IPS DF 6.9 (cell line): Measurements from ENCODE around the gene SF3B4.

ENCODE experiments used
- DNase-seq: peaks from one replicate; pipeline ENCODE4 v3.0.0-alpha.2; 2013; ENCODE audit warnings: low read depth, low spot score
- H3K27ac ChIP-seq: one replicate; pipeline ENCODE4 v1.5.1; 2013; ENCODE audit warnings: low read length, control low read depth
- H3K27me3 ChIP-seq: 2 replicates; pipeline ENCODE4 v1.6.1; 2013; ENCODE audit warnings: mild to moderate bottlenecking, low read length; ENCODE audit not compliant: control insufficient read depth, insufficient read depth
- H3K36me3 ChIP-seq: 2 replicates; pipeline ENCODE4 v1.6.1; 2013; ENCODE audit warnings: low read length; ENCODE audit not compliant: control insufficient read depth, insufficient read depth
- H3K4me1 ChIP-seq: 2 replicates; pipeline ENCODE4 v1.6.1; 2013; ENCODE audit warnings: low read length; ENCODE audit not compliant: control insufficient read depth, insufficient read depth
- H3K4me3 ChIP-seq: 2 replicates; pipeline ENCODE4 v1.5.1; 2013; ENCODE audit warnings: mild to moderate bottlenecking, low read length
- H3K9me3 ChIP-seq: 2 replicates; pipeline ENCODE4 v1.6.1; 2013; ENCODE audit warnings: low read length, inconsistent platforms; ENCODE audit not compliant: control insufficient read depth, insufficient read depth
- WGBS: extraction: QIAGEN DNeasy Blood & Tissue Kit; methylation state at CpG from one replicate; pipeline ENCODE4 v1.1.7; 2013; ENCODE audit warnings: mixed read lengths, missing lambda C conversion rate; ENCODE audit not compliant: insufficient read length, insufficient coverage; 5-methylcytosine and 5-hydroxymethylcytosine counted together

SF3B4 gene

DNA sequence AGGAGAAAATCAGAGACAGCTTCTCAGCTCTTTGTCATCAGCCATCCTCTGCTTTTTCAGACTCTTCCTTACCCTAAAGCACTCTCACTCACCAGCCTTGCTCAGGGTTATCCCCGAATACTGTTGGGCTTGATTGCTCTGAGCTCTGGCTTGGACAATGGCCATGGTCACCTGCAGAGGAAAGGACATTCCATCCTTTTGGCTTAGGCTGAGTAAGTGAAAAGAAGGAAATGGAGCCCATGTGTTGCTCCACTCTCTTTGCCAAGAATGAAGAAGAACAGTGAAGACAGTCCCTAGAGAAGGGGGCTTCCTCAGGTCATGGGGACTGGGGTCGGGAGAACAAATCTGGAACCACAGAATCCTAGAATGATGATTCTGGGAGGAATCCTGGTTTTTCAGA is 6.8 kb upstream of the SF3B4 start:
- H3K4me1 ChIP-seq, result peaks cover 3% of the 10 kb centered on the region; the same call in 1 of the 2 replicates
- no peak overlapping the region for H3K27ac ChIP-seq
- H3K36me3 ChIP-seq, result no peaks in the 10 kb centered on the region
- no peaks in the 10 kb centered on the region for H3K27me3 ChIP-seq
- H3K4me3 ChIP-seq, result no peak overlapping the region
- no CpG with 5 or more reads among the region's 2 CpGs for WGBS
- H3K9me3 ChIP-seq, result no peaks in the 10 kb centered on the region
- no peak for DNase-seq

DNA sequence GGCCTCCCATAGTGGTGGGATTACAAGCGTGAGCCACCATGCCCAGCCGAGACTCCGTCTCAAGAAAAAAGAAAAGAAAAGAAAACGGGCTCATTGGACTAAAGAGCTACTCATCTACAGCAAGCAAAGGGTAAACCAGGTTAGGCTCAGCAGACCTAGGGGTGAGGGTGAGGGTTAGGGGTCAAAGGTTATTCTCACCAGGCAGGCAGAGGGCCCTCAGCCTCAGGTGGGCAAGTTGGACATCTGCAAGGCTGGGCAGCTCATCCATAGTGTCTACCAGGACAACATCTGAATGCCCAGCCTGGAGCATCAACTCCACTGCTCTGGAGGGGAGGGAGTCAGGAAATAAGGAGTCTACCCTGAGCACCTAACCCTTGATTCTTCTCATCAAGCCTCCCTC is 5.6 kb upstream of the SF3B4 start:
- H3K9me3 ChIP-seq, result no peaks in the 10 kb centered on the region
- DNase-seq, result no peak
- H3K4me1 ChIP-seq, result peaks cover 2% of the 10 kb centered on the region; the same call in 1 of the 2 replicates
- no peak overlapping the region for H3K4me3 ChIP-seq
- no peaks in the 10 kb centered on the region for H3K36me3 ChIP-seq
- WGBS, result no CpG with 5 or more reads among the region's 4 CpGs
- H3K27ac ChIP-seq, result no peak overlapping the region
- H3K27me3 ChIP-seq, result no peaks in the 10 kb centered on the region

DNA sequence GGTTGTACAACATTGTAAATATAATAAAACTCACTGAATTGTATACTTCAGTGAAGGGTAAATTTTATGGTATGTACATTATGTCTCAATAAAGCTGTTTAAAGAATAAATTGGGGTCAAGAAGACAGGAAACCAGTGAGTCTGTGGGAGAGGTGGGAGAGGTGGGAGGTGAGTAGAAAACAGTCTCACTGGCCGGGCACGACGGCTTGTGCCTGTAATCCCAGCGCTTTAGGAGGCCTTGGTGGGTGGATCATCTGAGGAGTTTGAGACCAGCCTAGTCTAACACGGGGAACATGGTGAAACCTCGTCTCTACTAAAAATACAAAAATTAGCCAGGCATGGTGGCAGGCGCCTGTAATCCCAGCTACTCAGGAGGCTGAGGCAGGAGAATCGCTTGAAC is 4.9 kb upstream of the SF3B4 start:
- H3K4me3 ChIP-seq, result no peak overlapping the region
- DNase-seq, result no peak
- no peaks in the 10 kb centered on the region for H3K27me3 ChIP-seq
- no peak overlapping the region for H3K27ac ChIP-seq
- H3K9me3 ChIP-seq, result no peaks in the 10 kb centered on the region
- WGBS, result no CpG with 5 or more reads among the region's 8 CpGs
- H3K4me1 ChIP-seq, result no peaks in the 10 kb centered on the region; the same call in 1 of the 2 replicates
- H3K36me3 ChIP-seq, result no peaks in the 10 kb centered on the region

DNA sequence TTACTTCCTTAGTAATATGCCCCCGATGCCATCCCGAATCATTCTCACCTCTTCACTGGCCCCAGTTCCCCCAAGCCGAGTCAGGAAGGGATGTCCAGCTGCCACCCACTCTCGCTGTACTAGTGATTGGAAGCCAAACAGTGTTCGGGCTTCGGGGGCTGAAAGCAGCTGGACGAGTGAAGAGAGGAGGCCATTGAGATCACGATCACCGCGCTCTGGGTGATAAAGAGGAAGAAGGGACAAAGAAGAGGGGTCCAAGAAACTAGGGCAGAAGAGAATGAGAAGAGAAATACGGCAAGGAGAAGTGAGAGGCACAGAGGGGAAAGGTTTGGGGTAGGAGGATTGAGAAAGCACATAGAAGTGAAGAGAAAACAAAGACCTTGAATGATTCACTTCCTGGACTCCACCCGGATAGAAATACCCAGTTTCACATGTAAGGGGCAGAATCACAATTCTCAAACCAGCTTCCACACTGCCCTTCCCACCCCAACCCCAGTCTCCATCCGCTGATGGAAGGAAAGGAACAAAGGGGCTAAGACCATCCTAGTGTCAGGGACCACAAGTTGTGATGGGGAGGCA is 3.7 kb upstream of the SF3B4 start:
- H3K27me3 ChIP-seq, result no peaks in the 10 kb centered on the region
- peaks cover under 1% of the 10 kb centered on the region; the same call in 1 of the 2 replicates for H3K36me3 ChIP-seq
- H3K27ac ChIP-seq, result no peak overlapping the region
- H3K4me3 ChIP-seq, result no peak overlapping the region
- no peaks in the 10 kb centered on the region for H3K4me1 ChIP-seq
- no CpG with 5 or more reads among the region's 13 CpGs for WGBS
- H3K9me3 ChIP-seq, result no peaks in the 10 kb centered on the region
- no peak for DNase-seq

DNA sequence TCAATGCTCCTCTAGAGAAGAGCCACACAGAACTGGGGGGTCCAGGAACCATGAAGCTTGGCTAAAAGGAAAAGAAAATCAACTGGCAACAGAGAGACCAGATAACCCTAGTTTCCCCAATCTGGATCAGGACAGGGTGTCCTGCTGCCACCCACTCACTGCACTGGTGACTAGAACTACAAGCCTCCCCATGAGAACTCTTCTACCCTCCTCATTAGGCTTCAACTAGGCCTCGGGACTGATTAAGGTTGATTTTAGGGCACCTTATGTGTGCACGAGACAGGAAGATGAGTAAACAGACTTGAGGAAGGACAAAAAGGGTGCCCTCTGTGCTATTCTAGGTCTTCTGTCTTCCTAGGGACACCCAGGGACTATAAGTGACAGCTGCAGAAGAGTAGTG is 2.3 kb upstream of the SF3B4 start:
- no peaks in the 10 kb centered on the region for H3K4me1 ChIP-seq
- WGBS, result no CpG with 5 or more reads among the region's 2 CpGs
- H3K27me3 ChIP-seq, result no peaks in the 10 kb centered on the region
- peaks cover 7% of the 10 kb centered on the region for H3K36me3 ChIP-seq
- no peak for DNase-seq
- H3K27ac ChIP-seq, result no peak overlapping the region
- H3K9me3 ChIP-seq, result no peaks in the 10 kb centered on the region
- H3K4me3 ChIP-seq, result no peak overlapping the region

DNA sequence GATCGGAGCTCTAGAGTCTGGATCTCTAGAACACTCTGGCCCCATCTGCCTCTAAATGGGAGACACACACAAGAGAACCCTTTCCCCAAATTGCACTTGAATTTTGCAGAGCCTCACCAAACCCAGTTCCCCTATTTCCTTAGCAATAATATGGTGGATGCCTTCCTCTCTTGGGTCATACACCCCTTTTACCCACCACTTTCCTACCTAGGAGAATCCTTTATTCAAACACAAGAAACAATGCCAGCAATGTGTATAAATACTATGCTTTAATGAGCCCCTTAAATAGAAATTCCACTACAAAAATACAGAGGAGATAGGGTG is 760 bp upstream of the SF3B4 start:
- H3K4me1 ChIP-seq, result no peaks in the 10 kb centered on the region
- no CpG with 5 or more reads among the region's 1 CpG for WGBS
- no peak for DNase-seq
- H3K27me3 ChIP-seq, result no peaks in the 10 kb centered on the region
- no peaks in the 10 kb centered on the region for H3K9me3 ChIP-seq
- H3K4me3 ChIP-seq, result peak overlapping the region; percentile 85; the same call in 1 of the 2 replicates
- no peak overlapping the region for H3K27ac ChIP-seq
- peaks cover 14% of the 10 kb centered on the region for H3K36me3 ChIP-seq

DNA sequence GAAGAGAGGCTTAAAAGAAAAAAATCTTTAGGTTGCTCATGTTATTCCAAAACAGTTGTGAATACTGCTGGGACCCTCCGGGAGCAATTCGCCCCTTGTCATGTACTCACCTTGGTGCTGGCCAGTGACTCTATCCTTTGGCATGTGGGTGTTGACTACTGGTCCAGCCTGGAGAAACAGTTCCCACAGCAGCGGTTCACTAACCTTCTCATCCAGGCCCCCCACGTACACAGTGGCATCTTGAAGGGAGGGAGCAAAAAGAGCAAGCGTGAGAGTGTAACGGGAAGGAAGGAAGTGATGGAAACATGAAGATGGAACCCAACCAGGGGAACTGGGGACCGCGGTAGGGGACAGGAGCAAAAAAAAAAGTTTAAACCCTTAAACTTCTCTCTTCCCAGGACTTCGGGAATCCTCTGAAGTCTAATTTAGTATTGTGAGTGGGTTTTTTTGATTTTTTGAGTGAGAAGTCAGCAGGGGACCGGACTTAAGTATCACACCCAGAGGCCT is 494 bp downstream of the SF3B4 start:
- DNase-seq, result no peak
- WGBS, result no CpG with 5 or more reads among the region's 10 CpGs
- H3K36me3 ChIP-seq, result peaks cover 21% of the 10 kb centered on the region
- no peaks in the 10 kb centered on the region for H3K4me1 ChIP-seq
- no peaks in the 10 kb centered on the region for H3K9me3 ChIP-seq
- H3K27ac ChIP-seq, result no peak overlapping the region
- H3K4me3 ChIP-seq, result peak overlapping the region; percentile 85
- no peaks in the 10 kb centered on the region for H3K27me3 ChIP-seq

DNA sequence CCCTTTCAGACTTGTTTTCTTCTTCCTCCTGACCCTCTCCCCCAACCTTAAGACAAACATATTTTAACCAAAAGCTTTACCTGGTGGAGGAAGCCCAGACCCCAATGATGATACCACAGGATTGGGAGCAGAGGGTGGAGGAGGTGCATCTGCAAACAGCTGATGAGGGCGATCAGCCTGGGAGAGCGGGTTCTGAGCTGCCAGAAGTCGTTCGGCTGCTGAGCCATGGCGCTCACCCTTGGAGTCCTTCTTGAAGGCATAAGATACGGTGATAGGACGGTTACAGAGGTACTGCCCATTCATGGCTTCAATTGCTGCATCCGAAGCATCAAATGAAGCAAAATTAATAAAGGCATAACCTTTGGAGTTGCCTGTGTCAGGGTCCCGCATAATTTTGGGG is 1.3 kb downstream of the SF3B4 start:
- Histone ChIP-seq H3K27me3 (no peaks in the 10 kb centered on the region), H3K4me1 (no peaks in the 10 kb centered on the region), H3K36me3 (peaks cover 21% of the 10 kb centered on the region), H3K4me3 (no peak overlapping the region), H3K9me3 (no peaks in the 10 kb centered on the region), H3K27ac (no peak overlapping the region)
- DNase-seq, result no peak
- no CpG with 5 or more reads among the region's 9 CpGs for WGBS

DNA sequence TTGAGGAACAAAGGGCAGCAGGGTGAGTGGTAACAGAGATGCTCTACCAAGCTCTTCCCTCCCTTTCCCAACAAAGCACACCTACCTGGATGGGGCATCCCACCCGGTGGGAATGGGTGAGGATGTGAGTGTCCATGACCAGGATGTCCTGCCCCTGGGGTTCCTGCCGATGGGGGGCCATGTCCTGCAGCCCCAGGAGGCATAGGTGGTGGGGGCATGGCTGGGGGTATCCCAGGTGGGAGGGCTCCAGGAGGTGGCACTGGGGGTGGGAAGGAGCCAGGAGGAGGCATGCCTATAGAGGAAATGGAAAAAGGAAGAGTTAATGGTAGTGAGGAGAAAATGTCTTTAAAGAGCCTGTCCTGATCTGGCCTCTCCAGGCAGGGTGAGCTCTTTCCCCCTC is 1.9 kb downstream of the SF3B4 start:
- Histone ChIP-seq H3K27me3 (no peaks in the 10 kb centered on the region), H3K36me3 (peaks cover 21% of the 10 kb centered on the region), H3K4me3 (no peak overlapping the region), H3K9me3 (no peaks in the 10 kb centered on the region), H3K4me1 (no peaks in the 10 kb centered on the region), H3K27ac (no peak overlapping the region)
- no CpG with 5 or more reads among the region's 2 CpGs for WGBS
- no peak for DNase-seq

DNA sequence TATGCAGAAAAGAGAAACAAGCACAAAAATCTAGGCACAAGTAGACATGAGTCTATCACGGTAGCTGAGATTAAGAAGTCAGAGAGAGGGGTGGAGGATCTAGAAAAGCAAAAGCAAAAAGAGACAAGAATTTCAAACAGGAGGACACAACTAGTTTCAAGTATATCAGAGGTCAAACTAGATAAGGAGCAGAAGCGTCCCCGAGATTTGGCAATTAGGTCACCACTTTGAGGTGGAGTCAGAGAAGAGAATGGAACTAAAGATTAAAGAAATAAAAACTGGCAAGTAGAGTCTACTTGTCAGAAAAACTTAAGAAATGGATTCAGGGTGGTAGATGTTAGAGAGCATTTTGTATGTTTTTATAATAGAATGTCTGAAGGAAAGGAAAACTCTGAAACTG is 2.3 kb downstream of the SF3B4 start:
- no CpG with 5 or more reads among the region's 3 CpGs for WGBS

DNA sequence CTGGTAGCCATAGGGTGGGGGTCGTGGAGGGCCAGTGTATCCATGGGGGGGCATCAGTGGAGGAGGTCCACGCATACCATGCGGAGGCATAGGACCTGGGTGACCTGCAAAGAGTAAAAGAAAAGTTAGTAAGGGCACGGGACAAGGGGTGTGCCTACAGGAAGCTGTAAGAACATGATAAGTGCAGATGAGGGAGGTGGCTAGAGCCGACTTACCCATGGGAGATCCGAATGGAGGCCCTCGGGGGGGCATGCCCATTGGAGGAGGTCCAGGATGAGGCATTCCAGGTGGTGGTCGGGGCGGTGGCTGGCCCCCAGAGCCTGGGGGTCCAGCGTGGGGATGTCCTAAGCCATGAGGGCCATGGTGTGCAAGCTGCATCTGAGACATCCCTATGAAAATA is 4.0 kb downstream of the SF3B4 start:
- no peak for DNase-seq
- Histone ChIP-seq H3K4me1 (no peaks in the 10 kb centered on the region), H3K27me3 (no peaks in the 10 kb centered on the region), H3K27ac (no peak overlapping the region), H3K9me3 (no peaks in the 10 kb centered on the region), H3K36me3 (peaks cover 21% of the 10 kb centered on the region), H3K4me3 (no peak overlapping the region)
- WGBS, result no CpG with 5 or more reads among the region's 10 CpGs

More for the DNA sequence above, 2.3 kb downstream of the SF3B4 start:
- Histone ChIP-seq H3K4me1 (no peaks in the 10 kb centered on the region), H3K4me3 (no peak overlapping the region), H3K27ac (no peak overlapping the region), H3K27me3 (no peaks in the 10 kb centered on the region), H3K36me3 (peaks cover 21% of the 10 kb centered on the region), H3K9me3 (no peaks in the 10 kb centered on the region)
- DNase-seq, result no peak
